WTC11 (cell line): Measurements from ENCODE around the gene EFCAB5. TPM values are rescaled to one million over a fixed set of nuclear protein-coding genes. Genes with fewer than 3 reads are reported as not detected.
A peak's percentile ranks its signal among the peaks of the same experiment; 100 is the strongest.
"Not testable (repeated sequence)": the region's sequence is repeated elsewhere in the genome, so short reads cannot be mapped to it uniquely, and the experiment has no call there.

Experiments used
- ATAC-seq: fragments of 200-7000 bp; cut with Tn5 transposase; 2 replicates; pipeline ENCODE4 v1.10.0; 2021; ENCODE audit warnings: mild to moderate bottlenecking, moderate library complexity
- CTCF ChIA-PET: fragments of 300-600 bp; sonication (Branson Sonifier 250); formaldehyde crosslinking; loops from one replicate; lab custom pipeline; 2021; ENCODE audit warnings: antibody characterized with exemption; lab: Charles Lee
- POLR2A ChIA-PET: fragments of 350-600 bp; sonication (Branson Sonifier 250); formaldehyde crosslinking; loops from one replicate; lab custom pipeline; 2021; ENCODE audit warnings: antibody characterized with exemption; lab: Charles Lee
- DNase-seq: peaks from one replicate; pipeline ENCODE4 v3.0.0; 2021; ENCODE audit warnings: low spot score
- H3K27ac Mint-ChIP-seq: 2 replicates; pipeline ENCODE4 v1.8.0; 2021; ENCODE audit warnings: mixed read lengths
- H3K27me3 Mint-ChIP-seq: 2 replicates; pipeline ENCODE4 v1.8.0; 2021; ENCODE audit warnings: low read depth, mild to moderate bottlenecking, moderate library complexity, mixed read lengths
- H3K36me3 Mint-ChIP-seq: 2 replicates; pipeline ENCODE4 v1.8.0; 2021; ENCODE audit warnings: mixed read lengths
- H3K4me1 Mint-ChIP-seq: 2 replicates; pipeline ENCODE4 v1.8.0; 2022; ENCODE audit warnings: mixed read lengths
- H3K4me3 Mint-ChIP-seq: 2 replicates; pipeline ENCODE4 v1.8.0; 2021; ENCODE audit warnings: mild to moderate bottlenecking, moderate library complexity, mixed read lengths
- H3K9me3 Mint-ChIP-seq: 2 replicates; pipeline ENCODE4 v1.8.0; 2021; ENCODE audit warnings: mixed read lengths
- ATF1 ChIP-seq: sonication (generic); formaldehyde crosslinking; IDR thresholded peaks from 2 replicates; pipeline ENCODE4 v1.8.1; 2023; ENCODE audit warnings: mild to moderate bottlenecking, moderate library complexity, missing genetic modification reagents
- CREB1 ChIP-seq: sonication (generic); formaldehyde crosslinking; IDR thresholded peaks from 2 replicates; pipeline ENCODE4 v1.8.0; 2023; ENCODE audit warnings: mild to moderate bottlenecking, missing genetic modification reagents
- E2F4 ChIP-seq: sonication (generic); formaldehyde crosslinking; IDR thresholded peaks from 2 replicates; pipeline ENCODE4 v1.8.1; 2022; ENCODE audit warnings: low read depth, mild to moderate bottlenecking, moderate library complexity, missing genetic modification reagents, borderline replicate concordance
- EMX1 ChIP-seq: fragments of 250-450 bp; sonication (Bioruptor Pico); IDR thresholded peaks from 2 replicates; pipeline ENCODE4 v1.8.0; 2021; ENCODE audit warnings: mild to moderate bottlenecking
- ETV6 ChIP-seq: sonication (generic); formaldehyde crosslinking; IDR thresholded peaks from 2 replicates; pipeline ENCODE4 v1.8.1; 2022; ENCODE audit warnings: mild to moderate bottlenecking, missing genetic modification reagents
- FOXJ3 ChIP-seq: sonication (generic); formaldehyde crosslinking; IDR thresholded peaks from 2 replicates; pipeline ENCODE4 v1.9.0; 2021; ENCODE audit warnings: missing genetic modification reagents, mild to moderate bottlenecking, borderline replicate concordance
- FOXP1 ChIP-seq: sonication (generic); formaldehyde crosslinking; IDR thresholded peaks from 2 replicates; pipeline ENCODE4 v1.8.0; 2022; ENCODE audit warnings: missing genetic modification reagents, mild to moderate bottlenecking, moderate library complexity, borderline replicate concordance
- KAT7 ChIP-seq: sonication (generic); formaldehyde crosslinking; IDR thresholded peaks from 2 replicates; pipeline ENCODE4 v1.8.1; 2023; ENCODE audit warnings: missing genetic modification reagents, mild to moderate bottlenecking, borderline replicate concordance
- OVOL2 ChIP-seq: fragments of 250-450 bp; sonication (Bioruptor Pico); IDR thresholded peaks from 2 replicates; pipeline ENCODE4 v1.9.0; 2021; ENCODE audit warnings: mild to moderate bottlenecking, borderline replicate concordance
- PRDM15 ChIP-seq: sonication (generic); formaldehyde crosslinking; IDR thresholded peaks from 2 replicates; pipeline ENCODE4 v1.8.0; 2022; ENCODE audit warnings: missing genetic modification reagents
- SMAD3 ChIP-seq: sonication (generic); formaldehyde crosslinking; IDR thresholded peaks from 2 replicates; pipeline ENCODE4 v1.8.0; 2022; ENCODE audit warnings: missing genetic modification reagents, mild to moderate bottlenecking, borderline replicate concordance
- SMAD4 ChIP-seq: sonication (generic); formaldehyde crosslinking; IDR thresholded peaks from 2 replicates; pipeline ENCODE4 v1.8.0; 2022; ENCODE audit warnings: mild to moderate bottlenecking, missing genetic modification reagents
- USF1 ChIP-seq: sonication (generic); formaldehyde crosslinking; IDR thresholded peaks from 2 replicates; pipeline ENCODE4 v1.8.0; 2022; ENCODE audit warnings: mild to moderate bottlenecking, missing genetic modification reagents
- ZNF219 ChIP-seq: sonication (generic); formaldehyde crosslinking; IDR thresholded peaks from 2 replicates; pipeline ENCODE4 v1.8.0; 2023; ENCODE audit warnings: missing genetic modification reagents, mild to moderate bottlenecking, borderline replicate concordance
- ZNF232 ChIP-seq: sonication (generic); formaldehyde crosslinking; IDR thresholded peaks from 2 replicates; pipeline ENCODE4 v1.8.0; 2022; ENCODE audit warnings: mild to moderate bottlenecking, missing genetic modification reagents
- ZNF317 ChIP-seq: sonication (generic); formaldehyde crosslinking; IDR thresholded peaks from 2 replicates; pipeline ENCODE4 v1.8.1; 2023; ENCODE audit warnings: low read depth, mild to moderate bottlenecking, moderate library complexity, missing genetic modification reagents, borderline replicate concordance
- total RNA-seq: library from RNA; stranded (reverse); gene quantifications from 3 replicates; pipeline ENCODE4 v1.2.3, GENCODE V29; 2021
- TF ChIP-seq, protein P1 (sequence below): sonication (generic); formaldehyde crosslinking; IDR thresholded peaks from 2 replicates; pipeline ENCODE4 v1.8.0; 2023; ENCODE audit warnings: missing genetic modification reagents
- TF ChIP-seq, protein P2 (sequence below): sonication (generic); formaldehyde crosslinking; IDR thresholded peaks from 2 replicates; pipeline ENCODE4 v1.8.0; 2022; ENCODE audit warnings: mild to moderate bottlenecking, missing genetic modification reagents
- TF ChIP-seq, protein P3 (sequence below): sonication (generic); formaldehyde crosslinking; IDR thresholded peaks from 2 replicates; pipeline ENCODE4 v1.8.1; 2023; ENCODE audit warnings: mild to moderate bottlenecking, missing genetic modification reagents, moderate library complexity

The EFCAB5 gene
- total RNA-seq, 1 experiment from 2014 or later: 0.59 TPM

GRCh38 chr17:29956225-29956624, 14.8 kb downstream of the EFCAB5 start:
- no peak for ATAC-seq
- ChIA-PET CTCF (interaction anchor here (1.6 to 2.4 kb wide), 2 partner anchors 26 to 137 kb away, joined by 7 to 11 read pairs; partner anchors contain the start of gene SSH2), POLR2A (no interaction called here)
- H3K27ac Mint-ChIP-seq: no peak overlapping the region
- peaks cover 9% of the 10 kb centered on the region; the same call in 1 of the 2 replicates for H3K27me3 Mint-ChIP-seq
- TF ChIP-seq USF1 (CRISPR knock-in tag) (no peak), OVOL2 (CRISPR knock-in tag) (no peak), KAT7 (CRISPR knock-in tag) (no peak), ZNF219 (CRISPR knock-in tag) (no peak), E2F4 (CRISPR knock-in tag) (no peak), FOXJ3 (CRISPR knock-in tag) (no peak)
- TF ChIP-seq, protein P1, sequence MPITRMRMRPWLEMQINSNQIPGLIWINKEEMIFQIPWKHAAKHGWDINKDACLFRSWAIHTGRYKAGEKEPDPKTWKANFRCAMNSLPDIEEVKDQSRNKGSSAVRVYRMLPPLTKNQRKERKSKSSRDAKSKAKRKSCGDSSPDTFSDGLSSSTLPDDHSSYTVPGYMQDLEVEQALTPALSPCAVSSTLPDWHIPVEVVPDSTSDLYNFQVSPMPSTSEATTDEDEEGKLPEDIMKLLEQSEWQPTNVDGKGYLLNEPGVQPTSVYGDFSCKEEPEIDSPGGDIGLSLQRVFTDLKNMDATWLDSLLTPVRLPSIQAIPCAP (CRISPR knock-in tag): no peak
- no peak overlapping the region for H3K4me3 Mint-ChIP-seq
- peaks cover 10% of the 10 kb centered on the region for H3K4me1 Mint-ChIP-seq
- peaks cover 55% of the 10 kb centered on the region for H3K9me3 Mint-ChIP-seq
- no peak for DNase-seq
- H3K36me3 Mint-ChIP-seq: peaks cover 20% of the 10 kb centered on the region

DNA sequence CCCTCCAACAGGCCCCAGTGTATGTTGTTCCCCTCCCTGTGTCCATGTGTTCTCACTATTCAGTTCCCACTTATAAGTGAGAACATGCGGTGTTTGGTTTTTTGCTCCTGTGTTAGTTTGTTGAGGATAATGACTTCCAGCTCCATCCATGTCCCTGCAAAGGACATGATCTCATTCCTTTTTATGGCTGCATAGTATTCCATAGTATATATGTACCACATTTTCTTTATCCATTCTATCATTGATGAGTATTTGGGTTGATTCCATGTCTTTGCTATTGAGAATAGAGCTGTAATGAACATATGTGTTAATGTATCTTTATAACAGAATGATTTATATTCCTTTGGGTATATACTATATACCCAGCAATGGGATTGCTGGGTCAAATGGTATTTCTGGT, 16.1 kb downstream of the EFCAB5 start:
- Mint-ChIP-seq H3K4me1 (peaks cover 10% of the 10 kb centered on the region), H3K36me3 (peaks cover 20% of the 10 kb centered on the region), H3K9me3 (peaks cover 52% of the 10 kb centered on the region)
- POLR2A ChIA-PET, H3K27me3 Mint-ChIP-seq, DNase-seq, H3K27ac Mint-ChIP-seq, ATAC-seq, H3K4me3 Mint-ChIP-seq: not testable (repeated sequence)
- CTCF ChIA-PET: interaction anchor here (1.3 to 1.6 kb wide), 2 partner anchors 136 to 318 kb away, joined by 3 to 7 read pairs; no protein-coding TSS in a partner anchor

DNA sequence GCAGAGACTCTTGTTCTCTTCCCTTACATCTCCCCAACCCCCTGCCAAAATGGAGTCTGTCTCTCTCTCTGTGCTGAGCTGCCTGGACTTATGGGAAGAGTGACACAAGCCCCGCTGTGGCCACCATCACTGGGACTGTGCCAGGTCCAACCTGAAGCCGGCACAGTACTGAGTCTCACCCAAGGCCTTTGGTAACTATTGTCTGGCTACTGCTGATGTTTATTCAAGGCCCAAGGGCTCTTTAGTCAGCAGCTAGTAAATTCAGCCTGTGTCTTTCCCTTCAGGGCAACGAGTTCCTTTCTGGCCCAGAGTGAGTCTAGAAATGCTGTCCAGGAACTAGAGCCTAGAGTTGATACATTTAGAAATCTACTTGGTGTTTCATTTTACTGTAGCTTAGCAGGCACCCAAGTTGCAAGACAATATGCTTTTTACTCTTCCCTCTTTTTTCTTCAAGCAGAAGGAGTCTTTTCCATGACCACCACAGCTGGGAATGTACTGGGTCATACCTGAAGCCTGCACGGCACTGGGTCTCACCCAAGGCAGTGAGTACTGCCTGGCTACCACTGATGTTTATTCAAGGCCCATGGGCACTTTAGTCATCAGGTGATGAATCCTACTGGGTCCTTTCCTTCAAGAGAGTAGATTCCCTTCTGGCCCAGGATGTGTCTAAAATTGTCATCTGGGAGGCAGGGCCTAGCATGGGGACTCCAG, 17.7 kb downstream of the EFCAB5 start:
- peaks cover 53% of the 10 kb centered on the region for H3K9me3 Mint-ChIP-seq
- TF ChIP-seq, protein P2, sequence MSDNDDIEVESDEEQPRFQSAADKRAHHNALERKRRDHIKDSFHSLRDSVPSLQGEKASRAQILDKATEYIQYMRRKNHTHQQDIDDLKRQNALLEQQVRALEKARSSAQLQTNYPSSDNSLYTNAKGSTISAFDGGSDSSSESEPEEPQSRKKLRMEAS (CRISPR knock-in tag): no peak
- TF ChIP-seq ATF1: no peak
- TF ChIP-seq CREB1: no peak
- TF ChIP-seq SMAD4 (CRISPR knock-in tag): no peak
- TF ChIP-seq SMAD3: no peak
- TF ChIP-seq, all 79 proteins: peak for 0
- ChIA-PET CTCF (interaction anchor here (1.0 to 1.3 kb wide), 2 partner anchors 134 to 320 kb away, joined by 3 read pairs; no protein-coding TSS in a partner anchor), POLR2A (interaction anchor here (0.6 to 1.0 kb wide), 2 partner anchors 96 to 139 kb away, joined by 3 read pairs; no protein-coding TSS in a partner anchor)
- Mint-ChIP-seq H3K27me3 (peaks cover 9% of the 10 kb centered on the region; the same call in 1 of the 2 replicates), H3K4me3 (no peak overlapping the region), H3K4me1 (peaks cover 10% of the 10 kb centered on the region), H3K27ac (no peak overlapping the region), H3K36me3 (peaks cover 13% of the 10 kb centered on the region)
- DNase-seq (no peak), ATAC-seq (peak; percentile 16; the same call in 1 of the 2 replicates)

DNA sequence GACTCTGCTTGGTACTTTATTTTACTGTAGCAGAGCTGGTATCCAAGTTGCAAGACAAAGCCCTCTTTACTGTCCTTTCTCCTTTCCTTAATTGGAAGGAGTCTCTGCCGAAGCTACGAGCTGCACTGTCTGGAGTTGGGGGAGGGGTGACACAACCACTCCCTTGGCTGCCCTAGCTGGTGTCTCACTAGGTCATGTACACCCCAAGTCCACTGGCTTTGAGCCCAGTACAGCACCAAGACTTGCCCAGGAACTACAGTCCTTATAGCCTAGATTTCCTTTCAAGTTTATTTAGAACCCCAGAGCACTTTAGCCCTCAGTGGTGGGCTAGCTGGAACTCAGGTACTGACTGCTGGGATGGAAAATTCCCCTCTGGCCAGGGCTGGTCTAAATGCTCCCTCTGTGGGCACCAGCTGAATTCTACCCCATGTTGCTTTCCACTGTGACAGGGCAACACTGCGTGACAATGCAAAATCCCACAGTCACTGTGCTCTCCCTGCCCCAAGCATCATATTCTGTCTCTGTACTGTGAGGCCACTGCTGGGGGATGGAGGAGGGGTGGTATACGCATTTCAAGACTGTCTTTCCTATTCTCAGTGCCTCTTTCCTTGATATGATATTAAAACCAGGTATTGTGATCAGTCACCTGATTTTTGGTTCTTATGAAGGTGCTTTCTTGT, 18.4 kb downstream of the EFCAB5 start:
- CTCF ChIA-PET: no interaction called here
- H3K27ac Mint-ChIP-seq: no peak overlapping the region
- H3K36me3 Mint-ChIP-seq: peaks cover 9% of the 10 kb centered on the region
- no peak for DNase-seq
- H3K4me3 Mint-ChIP-seq: no peak overlapping the region
- H3K9me3 Mint-ChIP-seq: peaks cover 52% of the 10 kb centered on the region
- POLR2A ChIA-PET: no interaction called here
- peaks cover 10% of the 10 kb centered on the region for H3K4me1 Mint-ChIP-seq
- peak; percentile 58 for ATAC-seq
- peaks cover 6% of the 10 kb centered on the region; the same call in 1 of the 2 replicates for H3K27me3 Mint-ChIP-seq
- TF ChIP-seq ZNF317 (no peak), EMX1 (CRISPR knock-in tag) (no peak), ETV6 (CRISPR knock-in tag) (no peak), PRDM15 (CRISPR knock-in tag) (no peak), FOXP1 (CRISPR knock-in tag) (no peak), SMAD4 (CRISPR knock-in tag) (no peak), ZNF232 (CRISPR knock-in tag) (no peak)
- TF ChIP-seq, protein P3, sequence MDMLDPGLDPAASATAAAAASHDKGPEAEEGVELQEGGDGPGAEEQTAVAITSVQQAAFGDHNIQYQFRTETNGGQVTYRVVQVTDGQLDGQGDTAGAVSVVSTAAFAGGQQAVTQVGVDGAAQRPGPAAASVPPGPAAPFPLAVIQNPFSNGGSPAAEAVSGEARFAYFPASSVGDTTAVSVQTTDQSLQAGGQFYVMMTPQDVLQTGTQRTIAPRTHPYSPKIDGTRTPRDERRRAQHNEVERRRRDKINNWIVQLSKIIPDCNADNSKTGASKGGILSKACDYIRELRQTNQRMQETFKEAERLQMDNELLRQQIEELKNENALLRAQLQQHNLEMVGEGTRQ (CRISPR knock-in tag): no peak
